HCT116 (cell line): ENCODE data around the gene CKB. TPM values are rescaled to one million over a fixed set of nuclear protein-coding genes. Genes with fewer than 3 reads are reported as not detected.

Source experiments
- ATAC-seq: fragments of 200-7000 bp; cut with Tn5 transposase; 2 replicates; pipeline ENCODE4 v1.9.1; 2020; ENCODE audit warnings: mild to moderate bottlenecking, moderate library complexity
- BruUV-seq: library from RNA; stranded (reverse); fragments of 400-500 nt; replicated peaks from 2 replicates; lab custom pipeline; 2021; lab: Mats Ljungman, UMichigan
- CTCF ChIA-PET: fragments of 300-600 bp; sonication (Branson Sonifier 250); formaldehyde crosslinking; loops from one replicate; lab custom pipeline; 2021; ENCODE audit warnings: antibody characterized with exemption; lab: Charles Lee
- POLR2A ChIA-PET: fragments of 300-600, 350-600 bp; sonication (Branson Sonifier 250); formaldehyde crosslinking; loops from one replicate; lab custom pipeline; 2021; ENCODE audit warnings: antibody characterized with exemption; lab: Charles Lee
- RAD21 ChIA-PET, 2 experiments: fragments of 300-600 bp; sonication (Branson Sonifier 250); formaldehyde crosslinking; loops; one replicate each; lab custom pipeline; 2023; ENCODE audit warnings: low total read pairs in 2 of 2; ENCODE audit not compliant: uncharacterized antibody in 2 of 2, unreplicated experiment in 2 of 2, low non-redundant PET in 1 of 2; lab: Charles Lee
- DNase-seq: peaks from one replicate; pipeline ENCODE4 v3.0.0-alpha.2; 2010; ENCODE audit warnings: low read depth, low spot score
- H2AFZ ChIP-seq: fragments of 200-600 bp; shearing (Covaris generic), sonication (generic); 2 replicates; pipeline ENCODE4 v1.6.1; 2017; ENCODE audit warnings: low read depth, mixed run types, mixed read lengths, antibody characterized with exemption, low read length; ENCODE audit not compliant: poor library complexity, severe bottlenecking
- H3K27ac ChIP-seq: 2 replicates; pipeline ENCODE4 v1.5.1; 2012; ENCODE audit warnings: low read depth, low read length
- H3K27me3 ChIP-seq: fragments of 200-600 bp; sonication (generic); 2 replicates; pipeline ENCODE4 v1.6.1; 2016; ENCODE audit warnings: mixed run types, low read length, mixed read lengths; ENCODE audit not compliant: insufficient read depth
- H3K36me3 ChIP-seq, 2 experiments: fragments of 200-500 bp in 1 of 2; fragments of 200-600 bp in 1 of 2; sonication (Bioruptor generic) in 1 of 2; sonication (generic) in 1 of 2; 2 replicates each; pipeline versions ENCODE4 v1.5.1 to v1.6.1; 2014 to 2016; ENCODE audit warnings: low read length in 2 of 2, inconsistent platforms in 1 of 2, mixed read lengths in 1 of 2, mixed run types in 1 of 2; ENCODE audit not compliant: insufficient read depth in 2 of 2, control insufficient read depth in 1 of 2
- H3K4me1 ChIP-seq, 2 experiments: fragments of 200-600 bp in 1 of 2; sonication (generic) in 1 of 2; 2 replicates each; pipeline versions ENCODE4 v1.5.1 to v1.6.1; 2012 to 2017; ENCODE audit warnings: low read length in 2 of 2, inconsistent platforms in 1 of 2, mild to moderate bottlenecking in 1 of 2, mixed read lengths in 1 of 2, mixed run types in 1 of 2, moderate library complexity in 1 of 2; ENCODE audit not compliant: insufficient read depth in 2 of 2, control insufficient read depth in 1 of 2
- H3K4me2 ChIP-seq: fragments of 200-600 bp; sonication (generic); 2 replicates; pipeline ENCODE4 v1.6.1; 2017; ENCODE audit warnings: mixed run types, low read length, mixed read lengths
- H3K4me3 ChIP-seq, 2 experiments: fragments of 200-600 bp in 1 of 2; sonication (generic) in 1 of 2; replicated peaks in 1 of 2; 2 replicates each; pipeline ENCODE4 v1.5.1; 2011 to 2016; ENCODE audit warnings: low read length in 2 of 2, control low read depth in 1 of 2, low read depth in 1 of 2, mild to moderate bottlenecking in 1 of 2, mixed read lengths in 1 of 2, mixed run types in 1 of 2
- H3K79me2 ChIP-seq: fragments of 200-600 bp; sonication (generic); 2 replicates; pipeline ENCODE4 v1.6.1; 2017; ENCODE audit warnings: mild to moderate bottlenecking, mixed run types, low read length, moderate library complexity, mixed read lengths; ENCODE audit not compliant: insufficient read depth
- H3K9ac ChIP-seq: fragments of 200-600 bp; sonication (generic); 2 replicates; pipeline ENCODE4 v1.6.1; 2016; ENCODE audit warnings: low read length, mixed read lengths
- H3K9me2 ChIP-seq: fragments of 200-600 bp; sonication (generic), shearing (Covaris generic); 2 replicates; pipeline ENCODE4 v1.6.1; 2017; ENCODE audit warnings: mixed run types, mild to moderate bottlenecking, moderate library complexity; ENCODE audit not compliant: insufficient read depth
- H3K9me3 ChIP-seq, 2 experiments: fragments of 200-500 bp in 1 of 2; fragments of 200-600 bp in 1 of 2; sonication (Bioruptor generic) in 1 of 2; sonication (generic) in 1 of 2; 2 replicates each; pipeline ENCODE4 v1.6.1; 2014 to 2017; ENCODE audit warnings: low read length in 2 of 2, mixed read lengths in 2 of 2, inconsistent platforms in 1 of 2, low read depth in 1 of 2, mild to moderate bottlenecking in 1 of 2, mixed run types in 1 of 2, moderate library complexity in 1 of 2; ENCODE audit not compliant: control insufficient read depth in 1 of 2, insufficient read depth in 1 of 2
- H4K20me1 ChIP-seq: fragments of 200-600 bp; sonication (generic), shearing (Covaris generic); 2 replicates; pipeline ENCODE4 v1.6.1; 2017; ENCODE audit warnings: mixed run types, mild to moderate bottlenecking, moderate library complexity; ENCODE audit not compliant: insufficient read depth
- CBX3 ChIP-seq: IDR thresholded peaks from 2 replicates; pipeline ENCODE4 v1.6.1; 2012; ENCODE audit warnings: low read depth
- ELF1 ChIP-seq: IDR thresholded peaks from 2 replicates; pipeline ENCODE4 v1.6.1; 2012; ENCODE audit warnings: low read depth, borderline replicate concordance
- JUND ChIP-seq: IDR thresholded peaks from 2 replicates; pipeline ENCODE4 v1.6.1; 2012
- MAX ChIP-seq: IDR thresholded peaks from 2 replicates; pipeline ENCODE4 v1.6.1; 2012
- POLR2AphosphoS5 ChIP-seq: IDR thresholded peaks from 2 replicates; pipeline ENCODE4 v1.6.1; 2011; ENCODE audit warnings: mild to moderate bottlenecking, low read depth, low read length, moderate library complexity
- RAD21 ChIP-seq: IDR thresholded peaks from 2 replicates; pipeline ENCODE4 v1.6.1; 2012; ENCODE audit warnings: low read depth, mild to moderate bottlenecking
- REST ChIP-seq: IDR thresholded peaks from 2 replicates; pipeline ENCODE4 v1.6.1; 2012; ENCODE audit warnings: low read depth
- SIN3A ChIP-seq: IDR thresholded peaks from 2 replicates; pipeline ENCODE4 v1.6.1; 2012; ENCODE audit warnings: low read depth
- SP1 ChIP-seq: IDR thresholded peaks from 2 replicates; pipeline ENCODE4 v1.6.1; 2012; ENCODE audit warnings: low read depth
- TCF7L2 ChIP-seq: IDR thresholded peaks from 2 replicates; pipeline ENCODE4 v1.7.0; 2011; ENCODE audit warnings: borderline replicate concordance, inconsistent platforms; ENCODE audit not compliant: insufficient read depth, insufficient read length; ENCODE audit errors: extremely low read depth
- ZFX ChIP-seq: fragments of 450-650 bp; IDR thresholded peaks from 2 replicates; pipeline ENCODE4 v1.6.1; 2017
- intact Hi-C: fragments of 100-400 bp; cut with micrococcal nuclease; formaldehyde crosslinking; loops from 2 replicates; pipeline ENCODE4 v1.10.0; 2022
- total RNA-seq: library from RNA; stranded (reverse); gene quantifications from one replicate; pipeline ENCODE4 v1.2.1, GENCODE V29; 2021; ENCODE audit not compliant: unreplicated experiment

CKB gene
- total RNA-seq, 1 experiment from 2014 or later = 605 TPM

GRCh38 chr14:103495854-103496253 is 26.8 kb downstream of the CKB start (continued):
- no peak for TF ChIP-seq TCF7L2

DNA sequence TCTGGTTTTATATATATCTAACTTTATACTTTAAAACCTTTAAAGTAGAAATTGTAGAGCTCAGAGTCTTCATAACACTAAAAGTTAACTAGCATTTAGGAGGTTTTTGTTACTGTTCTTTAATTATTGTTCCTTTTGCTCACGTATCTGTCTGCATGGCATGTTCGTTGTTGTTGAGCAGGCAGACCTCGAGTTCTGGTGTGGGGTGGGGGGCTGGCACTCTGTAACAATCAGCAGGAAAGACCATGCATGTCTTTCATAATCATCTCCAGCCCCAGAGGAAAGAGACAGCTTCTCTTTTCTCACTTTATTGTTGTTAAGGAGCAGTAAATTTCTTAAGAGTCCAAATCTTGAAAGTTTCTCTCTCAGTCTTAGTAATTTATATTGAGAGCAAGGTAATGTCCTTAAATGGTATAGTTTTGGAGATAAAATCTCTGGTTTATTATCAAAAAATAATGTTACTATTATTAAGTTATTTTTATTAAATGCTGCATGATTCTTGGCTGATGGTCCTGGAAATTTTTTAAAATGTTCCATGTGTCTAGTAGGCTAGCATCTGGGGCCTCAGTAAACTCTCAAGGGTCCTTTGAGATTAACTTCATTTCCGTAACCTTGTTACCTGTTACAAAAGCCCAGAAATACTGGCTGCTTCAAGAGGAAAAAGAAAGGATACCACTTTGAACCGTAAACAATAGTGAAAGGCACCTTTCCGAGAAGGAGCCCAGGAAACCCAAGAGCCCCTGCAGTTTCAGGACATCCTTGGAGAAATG is 30.3 kb downstream of the CKB start:
- Histone ChIP-seq H3K4me3 (no peak overlapping the region), H3K27ac (no peak overlapping the region), H3K4me1 (no peaks in the 10 kb centered on the region), H3K9ac (no peak overlapping the region), H3K27me3 (no peaks in the 10 kb centered on the region)
- TF ChIP-seq SP1 = no peak
- no peak for TF ChIP-seq SIN3A
- no peak for TF ChIP-seq JUND
- no peak for TF ChIP-seq POLR2AphosphoS5
- no peak for TF ChIP-seq REST
- no peak for TF ChIP-seq ZFX
- no peak for TF ChIP-seq MAX
- TF ChIP-seq RAD21 = no peak
- TF ChIP-seq ELF1 = no peak
- TF ChIP-seq CBX3 = no peak
- TF ChIP-seq, all 23 proteins: peak for 0
- H3K4me2 ChIP-seq = no peak overlapping the region
- ChIA-PET POLR2A (no interaction called here), CTCF (interaction anchor here (1.5 kb wide), 1 partner anchor 8 kb away, joined by 4 read pairs; no protein-coding TSS in a partner anchor), RAD21 (no interaction called here)
- H3K79me2 ChIP-seq = no peaks in the 10 kb centered on the region
- no peak overlapping the region for H2AFZ ChIP-seq
- no TSS peak for BruUV-seq
- no peaks in the 10 kb centered on the region for H3K9me2 ChIP-seq
- H3K9me3 ChIP-seq = no peaks in the 10 kb centered on the region
- intact Hi-C loops = no loop called here
- no peak for ATAC-seq
- peaks cover 12 to 23% of the 10 kb centered on the region in 2 experiments; a peak in 2 of 4 replicates for H3K36me3 ChIP-seq
- H4K20me1 ChIP-seq = no peaks in the 10 kb centered on the region
- no peak for DNase-seq
